Natural killer cell (primary cell): ENCODE data around the gene DLGAP4. TPM values are rescaled to one million over a fixed set of nuclear protein-coding genes. Genes with fewer than 3 reads are reported as not detected.

Experiments used
- ATAC-seq, 3 donors: fragments of 150-1000 bp in 2 of 3; fragments of 200-7000 bp in 1 of 3; cut with Tn5 transposase; 1 replicate in 1 of 3; 2 replicates in 2 of 3; pipeline ENCODE4 v1.10.0; 2021; ENCODE audit warnings: mild to moderate bottlenecking in 2 of 3, moderate library complexity in 2 of 3
- DNase-seq, 2 donors: peaks; one replicate each; pipeline versions ENCODE4 v3.0.0 to v3.0.0-alpha.2; 2013 to 2021; ENCODE audit warnings: mixed read lengths in 1 of 2
- H3K27ac ChIP-seq: one replicate; pipeline ENCODE4 v1.5.1; 2013; ENCODE audit warnings: mild to moderate bottlenecking, low read length
- H3K27me3 ChIP-seq: one replicate; pipeline ENCODE4 v1.6.1; 2013; ENCODE audit warnings: low read length; ENCODE audit not compliant: control insufficient read depth, insufficient read depth
- H3K36me3 ChIP-seq: one replicate; pipeline ENCODE4 v1.6.1; 2013; ENCODE audit warnings: low read length; ENCODE audit not compliant: control insufficient read depth, insufficient read depth
- H3K4me1 ChIP-seq: one replicate; pipeline ENCODE4 v1.6.1; 2013; ENCODE audit warnings: low read length; ENCODE audit not compliant: control insufficient read depth, insufficient read depth
- H3K4me3 ChIP-seq: one replicate; pipeline ENCODE4 v1.5.1; 2013; ENCODE audit warnings: low read length
- H3K9me3 ChIP-seq: one replicate; pipeline ENCODE4 v1.6.1; 2013; ENCODE audit warnings: low read length; ENCODE audit not compliant: control insufficient read depth, insufficient read depth
- H3K27ac Mint-ChIP-seq, 2 donors: one replicate each; pipeline ENCODE4 v1.8.0; 2022; ENCODE audit warnings: mild to moderate bottlenecking in 2 of 2, mixed read lengths in 2 of 2, moderate library complexity in 1 of 2
- H3K27me3 Mint-ChIP-seq, 2 donors: one replicate each; pipeline ENCODE4 v1.8.0; 2022; ENCODE audit warnings: low read depth in 2 of 2, mixed read lengths in 2 of 2
- H3K36me3 Mint-ChIP-seq: one replicate; pipeline ENCODE4 v1.8.0; 2022; ENCODE audit warnings: mixed read lengths
- H3K4me1 Mint-ChIP-seq, 2 donors: one replicate each; pipeline ENCODE4 v1.8.0; 2022; ENCODE audit warnings: mixed read lengths in 2 of 2
- H3K4me3 Mint-ChIP-seq: one replicate; pipeline ENCODE4 v1.8.0; 2022; ENCODE audit warnings: mild to moderate bottlenecking, moderate library complexity, mixed read lengths
- H3K9me3 Mint-ChIP-seq, 2 donors: one replicate each; pipeline ENCODE4 v1.8.0; 2022; ENCODE audit warnings: mixed read lengths in 2 of 2
- CTCF ChIP-seq: fragments of 200-600 bp; IDR thresholded peaks from one replicate; pipeline ENCODE4 v1.8.0; 2022; ENCODE audit warnings: antibody characterized with exemption
- WGBS: methylation state at CpG from one replicate; pipeline ENCODE4 v1.1.7; 2013; ENCODE audit warnings: missing lambda C conversion rate; ENCODE audit not compliant: insufficient coverage; 5-methylcytosine and 5-hydroxymethylcytosine counted together
- intact Hi-C: fragments of 100-400 bp; cut with micrococcal nuclease; formaldehyde crosslinking; loops from one replicate; pipeline ENCODE4 v1.14.2; 2022
- total RNA-seq, 4 donors: library from RNA; stranded (reverse); fragments of 120-200 nt in 1 of 4; gene quantifications; one replicate each; pipeline versions ENCODE4 v1.2.3 to v1.2.4, GENCODE V29; 2013 to 2022

DLGAP4 gene
- total RNA-seq, 3 donors from 2014 or later (not counting 1 experiment from before 2014, with no cell fraction given) = 47.9 to 51.6 (median 51.2) TPM

GRCh38 chr20:36498386-36499179, 192.4 kb downstream of the DLGAP4 start:
- Histone ChIP-seq H3K4me3 (no peak overlapping the region), H3K9me3 (no peaks in the 10 kb centered on the region), H3K36me3 (peaks cover 36% of the 10 kb centered on the region), H3K4me1 (peaks cover 6% of the 10 kb centered on the region), H3K27me3 (no peaks in the 10 kb centered on the region), H3K27ac (no peak overlapping the region)
- H3K4me3 Mint-ChIP-seq = no peak overlapping the region
- no peaks in the 10 kb centered on the region for H3K9me3 Mint-ChIP-seq
- no peak for TF ChIP-seq CTCF
- ATAC-seq = no peak
- no peak for DNase-seq
- no peaks in the 10 kb centered on the region for H3K27me3 Mint-ChIP-seq
- 94% methylated on average over 14 of the region's 14 CpGs for WGBS
- H3K27ac Mint-ChIP-seq = peak overlapping the region in 1 of 2 donors; percentile 36
- peaks cover 11 to 15% of the 10 kb centered on the region in 2 donors for H3K4me1 Mint-ChIP-seq
- H3K36me3 Mint-ChIP-seq = peaks cover 6% of the 10 kb centered on the region
- intact Hi-C loops = no loop called here

- H3K36me3 ChIP-seq = peaks cover 42% of the 10 kb centered on the region
- H3K4me3 ChIP-seq = no peak overlapping the region
- no peak for DNase-seq
- WGBS = 97% methylated on average over 22 of the region's 26 CpGs
- H3K27me3 Mint-ChIP-seq = no peaks in the 10 kb centered on the region
- H3K9me3 Mint-ChIP-seq = no peaks in the 10 kb centered on the region
- H3K27ac Mint-ChIP-seq = no peak overlapping the region
- H3K4me1 ChIP-seq = peaks cover under 1% of the 10 kb centered on the region
- H3K27ac ChIP-seq = no peak overlapping the region
- peaks cover 5 to 9% of the 10 kb centered on the region in 2 donors for H3K4me1 Mint-ChIP-seq
- no peak overlapping the region for H3K4me3 Mint-ChIP-seq
- TF ChIP-seq CTCF = no peak
- H3K27me3 ChIP-seq = no peaks in the 10 kb centered on the region
- no peaks in the 10 kb centered on the region for H3K9me3 ChIP-seq
- intact Hi-C loops = no loop called here
- peaks cover 6% of the 10 kb centered on the region for H3K36me3 Mint-ChIP-seq
- no peak for ATAC-seq
These were observed 193.1 kb downstream of the DLGAP4 start for GRCh38 chr20:36499211-36499610.

DNA sequence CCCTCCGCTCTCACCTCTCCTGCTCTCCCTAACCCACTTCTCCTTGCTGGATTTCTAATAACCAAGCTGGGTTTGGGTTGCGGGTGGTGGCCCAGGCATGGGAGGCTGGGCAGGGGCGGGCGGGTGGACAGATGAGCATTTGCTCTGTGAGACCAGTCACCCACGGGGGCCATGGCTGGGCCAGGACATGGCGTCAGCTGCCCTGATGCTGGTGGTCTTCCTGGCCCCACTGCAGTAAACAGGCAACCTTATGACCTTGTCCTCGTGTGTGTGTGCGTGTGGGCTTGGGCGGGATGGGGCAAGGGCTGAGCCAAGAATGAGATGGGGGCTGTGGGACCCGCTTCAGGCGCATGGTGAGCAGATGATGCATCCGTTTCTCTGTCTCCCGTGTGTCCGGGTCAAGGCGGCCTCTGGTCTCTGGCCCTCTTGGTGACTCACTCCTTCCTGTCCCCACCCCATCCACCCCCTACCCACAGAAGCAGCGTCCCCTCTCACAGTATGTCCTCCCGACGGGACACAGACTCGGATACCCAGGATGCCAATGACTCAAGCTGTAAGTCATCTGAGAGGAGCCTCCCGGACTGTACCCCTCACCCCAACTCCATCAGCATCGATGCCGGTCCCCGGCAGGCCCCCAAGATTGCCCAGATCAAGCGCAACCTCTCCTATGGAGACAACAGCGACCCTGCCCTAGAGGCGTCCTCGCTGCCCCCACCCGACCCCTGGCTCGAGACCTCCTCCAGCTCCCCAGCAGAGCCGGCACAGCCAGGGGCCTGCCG, 193.8 kb downstream of the DLGAP4 start:
- intact Hi-C loops = no loop called here
- ATAC-seq = no peak

More for the DNA sequence above, 193.8 kb downstream of the DLGAP4 start:
- Histone ChIP-seq H3K27ac (no peak overlapping the region), H3K4me3 (no peak overlapping the region), H3K9me3 (no peaks in the 10 kb centered on the region), H3K36me3 (peaks cover 47% of the 10 kb centered on the region), H3K4me1 (no peaks in the 10 kb centered on the region), H3K27me3 (no peaks in the 10 kb centered on the region)
- Mint-ChIP-seq H3K36me3 (peaks cover 6% of the 10 kb centered on the region), H3K4me1 (peaks cover 0 to 4% of the 10 kb centered on the region in 2 donors), H3K27me3 (no peaks in the 10 kb centered on the region), H3K4me3 (no peak overlapping the region), H3K9me3 (no peaks in the 10 kb centered on the region), H3K27ac (no peak overlapping the region)
- DNase-seq = no peak
- TF ChIP-seq CTCF = no peak
- 94% methylated on average over 31 of the region's 31 CpGs for WGBS
